Measurements from ENCODE around the gene INSR.

INSR gene

DNA sequence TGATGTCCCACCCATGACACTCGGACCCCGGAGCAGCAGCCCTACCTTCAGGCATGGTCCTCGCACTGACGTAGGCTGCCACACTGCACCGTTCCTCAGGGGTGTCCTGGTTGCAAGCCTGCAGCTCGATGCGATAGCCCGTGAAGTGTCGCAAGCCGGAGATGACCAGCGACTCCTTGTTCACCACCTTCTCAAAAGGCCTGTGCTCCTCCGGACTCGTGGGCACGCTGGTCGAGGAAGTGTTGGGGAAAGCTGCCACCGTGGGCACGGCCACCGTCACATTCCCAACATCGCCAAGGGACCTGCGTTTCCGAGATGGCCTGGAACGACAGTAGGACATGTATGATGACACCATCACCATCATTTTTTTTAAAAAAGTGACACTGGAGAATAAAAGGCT lies 151.4 kb downstream of the INSR start:
- no peak for DNase-seq (ENCODE audit: low read depth in 2 of 2)

DNA sequence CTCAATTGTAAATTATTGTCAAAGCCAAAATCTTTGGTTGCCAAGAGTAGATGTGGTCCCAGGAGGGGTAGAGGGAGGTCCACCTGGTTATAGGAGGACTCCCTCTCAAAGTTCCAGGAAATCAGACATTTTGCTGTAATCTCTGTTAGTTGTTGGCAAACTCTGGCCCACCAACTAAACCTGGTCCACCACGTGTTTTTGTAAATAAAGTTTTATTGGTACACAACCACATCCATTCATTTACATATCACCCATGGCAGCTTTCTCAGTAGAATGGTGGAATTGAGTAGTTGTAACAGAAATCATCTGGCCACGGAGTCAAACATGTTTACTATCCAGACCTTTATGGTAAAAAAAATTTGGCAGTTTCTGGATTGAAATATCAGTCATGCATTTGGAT lies 154.1 kb downstream of the INSR start:
- no peak for DNase-seq (ENCODE audit: low read depth in 2 of 2)

DNA sequence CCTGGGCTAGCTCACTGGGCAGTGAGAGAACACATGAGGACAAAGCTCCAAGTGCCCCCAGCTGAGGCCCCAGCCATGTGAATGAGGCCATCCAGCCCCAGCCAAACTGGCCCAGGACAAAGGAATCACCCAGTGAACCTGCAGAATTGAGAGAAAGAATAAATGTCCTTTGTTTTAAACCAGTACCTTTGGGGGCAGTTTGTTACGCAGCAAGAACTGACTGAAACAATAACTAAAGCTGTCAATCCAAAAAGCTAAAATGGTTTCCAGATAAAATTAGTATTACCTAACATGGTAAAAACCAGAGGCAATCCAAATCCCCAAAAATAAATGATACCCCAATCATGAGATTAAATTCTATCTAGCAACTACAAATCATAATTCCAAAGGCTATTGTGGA lies 155.1 kb downstream of the INSR start:
- DNase-seq (ENCODE audit: low read depth in 2 of 2): no peak

DNA sequence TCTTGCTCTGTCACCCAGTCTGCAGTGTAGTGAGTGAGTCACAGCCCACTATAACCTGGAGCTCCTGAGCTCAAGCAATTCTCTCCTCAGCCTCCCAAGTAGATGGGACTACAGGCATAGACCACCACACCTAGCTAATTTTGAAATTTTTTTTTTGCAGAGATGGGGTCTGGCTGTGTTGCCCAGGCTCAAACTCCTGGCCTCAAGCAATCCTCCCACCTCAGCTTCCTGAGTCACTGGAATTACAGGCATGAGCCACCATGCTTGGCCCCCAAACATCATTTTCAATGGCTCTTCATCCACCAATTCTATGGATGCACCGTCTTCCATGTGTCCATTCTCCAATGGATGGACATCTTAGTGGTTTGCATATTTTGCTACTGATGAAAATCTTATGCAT lies 155.8 kb downstream of the INSR start:
- no peak for DNase-seq (ENCODE audit: low read depth in 2 of 2)

DNA sequence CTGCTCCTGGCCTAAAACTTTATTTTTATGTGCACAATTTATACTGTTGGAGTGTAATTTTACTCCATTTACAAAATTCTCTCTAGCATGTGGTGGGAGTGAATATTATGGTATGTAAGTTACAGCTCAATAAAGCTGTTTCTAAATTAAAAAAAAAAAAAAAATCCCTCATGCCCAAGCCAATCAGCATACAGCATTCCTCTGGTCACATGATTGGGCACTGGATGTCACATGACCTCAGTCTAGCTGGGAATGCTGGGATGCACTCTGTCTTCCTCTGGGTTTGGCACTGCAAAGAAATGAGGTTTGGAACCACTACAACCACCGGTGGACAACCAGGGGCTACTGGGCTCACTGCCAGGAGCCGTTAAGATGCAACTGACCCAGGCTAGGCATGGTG lies 157.1 kb downstream of the INSR start:
- no peak for DNase-seq (ENCODE audit: low read depth in 2 of 2)

DNA sequence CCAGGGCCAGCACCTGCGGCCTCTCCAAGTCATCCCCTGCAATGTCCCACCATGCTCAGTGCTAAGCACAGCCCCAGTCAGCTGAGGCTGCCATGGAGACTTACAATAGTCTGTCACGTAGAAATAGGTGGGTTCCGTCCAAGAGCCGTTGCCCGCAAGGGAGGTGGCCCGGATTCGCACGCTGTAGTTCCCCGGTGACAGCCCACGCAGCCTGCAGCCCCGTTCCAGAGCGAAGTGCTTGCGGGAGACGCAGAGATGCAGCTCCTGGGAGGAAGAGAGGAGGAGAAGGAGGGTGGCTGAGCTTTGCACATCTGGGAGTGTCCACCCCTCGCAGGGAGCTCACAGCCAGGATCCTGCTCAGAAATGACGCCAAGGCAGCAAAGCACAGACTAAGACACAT lies 162.2 kb downstream of the INSR start:
- no peak for DNase-seq (ENCODE audit: low read depth in 2 of 2)

DNA sequence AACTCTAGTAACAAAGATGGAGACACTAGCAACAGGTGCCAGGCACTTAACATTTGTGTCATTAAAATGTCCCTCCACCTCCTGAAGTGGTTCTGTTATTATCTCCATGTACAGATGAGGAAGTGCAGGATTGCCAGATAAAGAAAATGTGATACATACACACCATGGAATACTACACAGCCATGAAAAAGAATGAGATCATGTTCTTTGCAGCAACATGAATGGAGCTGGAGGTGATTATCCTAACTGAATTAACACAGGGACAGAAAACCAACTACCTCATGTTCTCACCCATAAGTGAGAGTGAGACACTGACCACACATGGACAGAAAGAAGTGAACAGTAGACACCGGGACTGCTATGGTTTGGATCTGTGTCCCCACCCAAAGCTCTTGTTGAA lies 164.2 kb downstream of the INSR start:
- no peak for DNase-seq (ENCODE audit: low read depth in 2 of 2)

DNA sequence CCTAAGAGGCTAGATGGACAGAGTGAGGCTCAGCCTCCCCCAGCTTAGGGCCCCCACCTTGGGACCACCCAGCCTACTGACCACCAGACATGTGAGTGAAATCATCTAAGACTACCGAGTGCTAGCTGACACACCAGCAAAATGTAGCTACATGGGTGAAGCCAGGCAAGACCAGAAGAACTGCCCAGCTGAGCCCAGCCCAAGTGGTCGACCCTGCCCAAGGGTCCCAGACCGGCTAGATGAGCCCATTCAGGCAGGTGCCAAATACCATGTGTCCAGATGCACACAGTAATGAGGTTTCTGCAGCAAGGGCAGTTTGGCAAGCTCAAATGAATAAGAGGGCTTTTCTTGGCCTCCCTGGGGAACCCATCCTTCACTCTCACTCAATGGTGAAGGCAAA lies 168.1 kb downstream of the INSR start:
- DNase-seq (ENCODE audit: low read depth in 2 of 2): no peak

DNA sequence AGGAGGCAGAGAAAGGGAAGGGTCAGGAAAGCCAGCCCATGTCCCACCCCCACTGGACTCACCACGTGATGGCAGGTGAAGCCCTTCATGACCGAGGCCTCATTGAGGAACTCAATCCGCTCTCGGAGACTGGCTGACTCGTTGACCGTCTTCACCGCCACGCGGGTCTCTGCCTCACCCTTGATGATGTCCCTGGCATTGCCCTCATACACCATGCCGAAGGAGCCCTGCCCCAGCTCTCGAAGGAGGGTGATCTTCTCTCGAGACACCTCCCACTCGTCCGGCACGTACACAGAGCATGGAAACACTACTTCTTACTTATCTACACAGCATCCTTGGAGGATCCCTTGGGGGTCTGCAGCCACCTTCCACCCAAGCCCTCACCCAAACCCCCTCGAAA lies 169.0 kb downstream of the INSR start:
- DNase-seq (ENCODE audit: low read depth in 2 of 2): no peak

DNA sequence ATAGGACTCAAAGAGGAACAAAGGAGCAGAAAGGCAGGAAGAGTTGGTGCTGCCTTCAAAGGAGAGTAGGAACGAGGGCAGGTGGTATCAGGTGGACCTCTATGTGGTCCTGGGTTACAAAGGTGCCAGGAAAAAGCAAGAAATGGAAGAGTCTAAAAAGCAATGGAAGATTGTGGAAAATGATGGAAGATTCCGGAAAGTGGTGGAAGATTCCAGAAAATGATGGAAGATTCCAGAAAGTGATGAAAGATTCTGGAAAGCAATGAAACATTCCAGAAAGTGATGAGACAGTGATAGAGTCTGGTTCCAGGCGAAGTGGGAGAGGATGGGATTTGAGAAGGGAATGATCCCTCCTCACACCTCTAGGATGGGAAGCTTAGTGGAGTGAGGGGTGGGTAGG lies 169.4 kb downstream of the INSR start:
- DNase-seq (ENCODE audit: low read depth in 2 of 2): no peak

DNA sequence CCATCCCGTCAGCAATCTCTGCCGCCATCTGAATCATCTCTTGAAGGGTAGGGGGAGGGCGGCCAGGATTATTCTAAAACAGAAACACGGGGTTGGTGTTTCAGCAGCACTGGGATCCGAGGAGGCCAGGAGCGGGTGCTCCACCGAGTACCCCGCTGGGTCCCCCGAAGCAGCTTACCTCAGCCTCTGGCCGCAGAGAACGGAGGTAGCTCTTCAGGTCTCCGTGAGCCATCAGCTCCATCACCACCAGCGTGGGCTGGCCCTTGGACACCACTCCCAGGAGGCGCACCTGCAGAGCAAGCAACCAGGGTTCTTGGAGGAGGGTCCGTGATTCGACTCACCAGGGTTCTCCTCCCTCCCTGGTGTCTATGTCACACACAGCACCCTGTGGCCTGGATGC lies 171.5 kb downstream of the INSR start:
- DNase-seq (ENCODE audit: low read depth in 2 of 2): no peak

DNA sequence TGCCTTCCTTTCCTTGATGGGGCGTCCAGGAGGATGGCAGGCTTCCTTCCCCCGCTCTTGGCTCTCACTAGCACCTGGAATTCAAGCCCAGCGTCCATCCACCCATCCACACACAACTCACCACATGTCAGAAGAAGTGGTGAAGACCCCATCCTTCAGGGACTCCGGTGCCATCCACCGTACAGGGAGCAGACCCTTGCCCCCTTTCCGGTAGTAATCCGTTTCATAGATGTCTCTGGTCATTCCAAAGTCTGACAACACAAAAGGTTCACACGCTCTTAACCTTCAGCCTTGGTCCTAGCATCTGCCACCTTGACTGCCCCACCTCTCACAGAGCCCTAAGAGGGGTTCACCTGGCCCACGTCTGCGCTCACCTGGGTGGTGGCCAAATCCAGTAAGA lies 173.7 kb downstream of the INSR start:
- no peak for DNase-seq (ENCODE audit: low read depth in 2 of 2)

DNA sequence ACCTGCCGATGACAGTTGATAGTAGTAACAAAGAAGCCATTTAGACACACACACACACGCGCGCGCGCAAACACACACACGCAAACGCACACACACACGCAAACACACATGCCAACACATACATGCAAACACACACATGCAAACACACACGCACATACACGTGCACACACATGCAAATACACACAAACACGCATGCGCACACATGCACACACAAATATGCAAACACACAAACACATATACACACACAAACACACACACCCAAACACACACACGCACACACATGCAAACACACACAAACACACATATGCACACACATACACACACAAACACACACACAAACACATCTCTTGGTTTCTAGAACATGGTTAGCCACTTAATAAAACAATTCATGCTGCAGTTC lies 174.6 kb downstream of the INSR start:
- DNase-seq (ENCODE audit: low read depth in 2 of 2): no peak

DNA sequence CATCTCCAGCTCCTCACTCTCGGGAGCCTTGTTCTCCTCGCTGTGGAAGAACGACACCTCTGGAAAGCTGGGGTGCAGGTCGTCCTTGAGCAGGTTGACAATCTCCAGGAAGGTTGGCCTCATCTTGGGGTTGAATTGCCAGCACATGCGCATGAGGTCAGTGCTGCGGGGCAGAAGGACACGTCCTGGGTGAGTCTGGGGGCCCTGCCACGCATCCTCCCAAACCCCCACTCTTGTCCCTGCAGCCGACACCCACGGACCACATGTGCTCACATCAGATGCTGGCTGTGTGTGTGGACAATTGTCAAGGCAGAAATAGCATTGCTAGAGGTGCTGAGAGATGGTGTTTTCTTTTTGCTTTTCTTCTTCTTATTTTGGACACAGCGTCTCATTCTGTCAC lies 177.0 kb downstream of the INSR start:
- DNase-seq (ENCODE audit: low read depth in 2 of 2): no peak

DNA sequence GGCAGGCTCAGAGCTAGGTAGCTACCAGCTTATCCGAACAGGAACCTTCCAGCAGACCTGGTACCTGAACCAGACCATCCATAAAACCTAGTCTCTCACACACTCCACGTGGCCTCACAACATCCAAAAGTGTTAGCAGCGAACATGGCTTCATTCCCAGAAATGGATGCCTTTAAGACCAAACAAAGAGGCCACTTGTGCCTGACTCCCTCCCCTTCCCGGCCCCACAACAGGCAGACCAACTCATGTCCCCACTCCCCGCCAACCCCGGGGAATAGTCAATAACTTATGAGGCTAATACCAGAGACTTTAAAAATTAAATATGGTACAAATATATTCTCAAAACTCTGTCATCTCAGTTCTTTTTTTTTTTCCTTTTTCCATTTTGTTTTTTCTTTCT lies 178.5 kb downstream of the INSR start:
- DNase-seq (ENCODE audit: low read depth in 2 of 2): no peak

DNA sequence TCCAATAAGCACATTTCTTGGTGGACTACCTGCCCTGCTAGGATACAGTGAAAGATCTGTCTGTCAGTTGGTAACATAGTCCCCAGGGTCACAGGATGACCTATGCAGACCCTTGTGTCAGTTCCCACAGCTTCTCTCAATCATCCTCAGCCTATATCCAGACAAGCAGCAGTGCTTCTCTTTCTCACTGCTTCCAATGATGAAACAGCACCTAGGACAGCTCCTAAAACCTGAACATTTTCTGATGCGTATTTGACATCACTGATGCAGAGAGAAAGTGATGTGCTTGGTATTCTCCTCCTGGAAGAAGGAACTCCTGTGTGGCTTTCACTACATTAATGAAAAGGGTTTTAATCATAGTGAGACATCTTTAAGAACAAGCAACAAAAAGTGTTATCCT lies 181.0 kb downstream of the INSR start:
- DNase-seq (ENCODE audit: low read depth in 2 of 2): no peak

DNA sequence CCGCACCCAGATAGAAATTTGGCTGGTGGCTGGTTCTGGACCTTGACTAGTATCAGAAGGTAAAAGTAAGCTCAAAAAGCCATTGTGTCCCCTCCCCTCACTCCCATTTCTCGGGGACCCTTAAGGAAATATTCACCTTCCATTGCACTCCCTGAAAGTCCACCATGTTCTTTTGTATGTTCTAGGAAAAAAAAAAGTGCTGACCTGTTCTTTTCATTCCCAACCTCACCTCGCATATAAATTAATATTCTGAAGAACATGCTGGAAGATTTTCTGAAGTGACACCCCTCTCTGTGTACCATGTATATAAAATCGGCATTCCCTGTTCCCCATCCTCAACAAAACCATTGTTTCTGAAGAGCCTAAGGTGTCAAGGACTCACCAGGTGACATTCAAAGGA lies 181.5 kb downstream of the INSR start:
- DNase-seq (ENCODE audit: low read depth in 2 of 2): no peak

DNA sequence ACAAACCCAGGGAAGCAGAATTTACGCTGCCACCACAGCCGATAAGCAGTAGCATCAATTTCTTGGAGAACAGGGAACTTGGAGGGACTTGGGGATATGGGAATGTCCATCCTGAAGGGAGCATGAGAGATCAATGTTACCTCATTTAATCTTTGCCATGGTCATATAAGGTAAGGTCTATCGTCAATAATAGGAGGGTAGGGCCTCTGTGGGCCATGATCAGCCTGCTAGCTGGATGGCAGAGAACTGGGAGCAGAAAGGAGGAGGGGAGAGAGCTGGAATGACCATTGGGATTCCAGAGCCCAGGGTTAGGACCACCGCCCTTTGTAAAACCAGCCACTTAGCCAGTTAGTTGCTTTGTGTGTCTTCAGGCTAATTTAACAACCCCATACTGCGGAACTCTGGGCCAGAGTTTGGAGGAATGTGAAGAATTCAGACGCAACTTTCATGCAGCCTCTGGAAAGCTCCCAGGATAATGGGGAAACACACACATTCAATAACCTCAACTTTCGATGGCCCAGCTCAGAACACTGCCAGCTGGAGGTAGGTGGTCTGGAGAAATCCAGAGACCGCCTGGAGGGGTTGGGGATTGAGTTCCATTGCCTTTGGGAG lies 184.4 kb downstream of the INSR start:
- no peak for DNase-seq (ENCODE audit: low read depth in 2 of 2)

DNA sequence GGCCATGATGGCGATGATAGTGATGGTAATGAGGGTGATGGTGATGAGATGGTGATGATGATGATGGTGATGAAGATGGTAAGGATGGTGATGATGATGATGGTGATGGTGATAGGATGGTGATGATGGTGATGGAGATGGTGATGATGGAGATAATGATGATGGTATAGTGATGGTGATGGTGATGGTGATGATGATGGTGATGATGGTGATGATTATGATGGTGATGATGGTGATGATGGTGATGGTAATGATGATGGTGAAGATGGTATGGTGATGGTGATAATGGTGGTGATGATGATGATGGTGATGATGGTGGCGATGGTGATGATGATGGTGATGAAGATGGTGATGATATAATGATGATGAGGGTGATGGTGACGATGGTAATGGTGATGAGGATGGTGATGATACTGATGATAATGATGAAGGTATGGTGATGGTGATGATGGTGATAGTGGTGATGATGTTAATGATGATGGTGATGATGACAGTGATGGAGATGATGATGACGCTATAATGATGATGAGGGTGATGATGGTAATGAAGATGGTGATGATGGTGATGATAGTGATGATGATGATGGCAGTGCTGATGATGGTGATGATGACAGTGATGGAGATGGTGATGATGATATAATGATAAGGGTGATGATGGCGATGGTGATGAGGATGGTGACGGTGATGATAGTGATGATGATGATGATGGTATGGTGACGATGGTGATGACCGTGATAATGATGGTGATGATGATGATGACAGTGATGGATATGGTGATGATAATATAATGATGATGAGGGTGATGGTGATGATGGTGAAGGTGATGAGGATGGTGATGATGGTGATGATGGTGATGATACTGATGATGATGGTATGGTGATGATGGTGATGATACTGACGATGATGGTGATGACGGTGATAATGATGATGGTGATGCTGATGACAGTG lies 187.2 kb downstream of the INSR start:
- no peak for DNase-seq (ENCODE audit: low read depth in 2 of 2)

DNA sequence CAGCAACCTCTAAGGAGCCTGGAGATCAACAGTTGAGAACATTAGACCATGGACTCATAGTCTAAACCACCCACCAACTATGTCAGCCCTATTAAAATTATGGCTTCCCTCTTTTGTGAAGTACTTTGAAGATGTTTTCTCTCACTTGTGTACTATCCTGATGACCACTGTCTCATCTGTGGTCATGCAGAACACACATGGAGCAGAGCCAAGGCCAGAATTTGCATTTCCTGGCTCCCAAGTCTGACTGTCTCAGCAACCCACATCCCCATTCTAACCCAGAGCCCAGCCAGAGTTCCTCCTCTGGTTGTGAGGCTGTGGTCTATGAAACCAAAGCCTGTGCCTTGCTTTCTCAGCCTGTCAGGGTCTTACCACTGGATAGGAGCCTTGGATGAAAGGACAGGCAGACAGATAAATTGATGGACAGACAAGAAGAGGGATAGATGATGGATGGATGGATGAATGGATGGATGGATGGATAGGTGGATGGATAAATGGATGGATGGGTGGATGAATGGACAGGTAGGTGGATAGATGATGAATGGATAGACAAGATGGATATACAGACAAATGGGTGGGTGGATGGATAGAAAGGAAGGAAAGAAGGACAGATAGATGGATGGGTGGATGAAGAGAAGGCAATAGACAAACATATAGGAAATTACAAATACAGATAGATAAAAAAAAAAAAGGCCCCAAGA lies 189.3 kb downstream of the INSR start:
- DNase-seq (ENCODE audit: low read depth in 2 of 2): no peak

DNA sequence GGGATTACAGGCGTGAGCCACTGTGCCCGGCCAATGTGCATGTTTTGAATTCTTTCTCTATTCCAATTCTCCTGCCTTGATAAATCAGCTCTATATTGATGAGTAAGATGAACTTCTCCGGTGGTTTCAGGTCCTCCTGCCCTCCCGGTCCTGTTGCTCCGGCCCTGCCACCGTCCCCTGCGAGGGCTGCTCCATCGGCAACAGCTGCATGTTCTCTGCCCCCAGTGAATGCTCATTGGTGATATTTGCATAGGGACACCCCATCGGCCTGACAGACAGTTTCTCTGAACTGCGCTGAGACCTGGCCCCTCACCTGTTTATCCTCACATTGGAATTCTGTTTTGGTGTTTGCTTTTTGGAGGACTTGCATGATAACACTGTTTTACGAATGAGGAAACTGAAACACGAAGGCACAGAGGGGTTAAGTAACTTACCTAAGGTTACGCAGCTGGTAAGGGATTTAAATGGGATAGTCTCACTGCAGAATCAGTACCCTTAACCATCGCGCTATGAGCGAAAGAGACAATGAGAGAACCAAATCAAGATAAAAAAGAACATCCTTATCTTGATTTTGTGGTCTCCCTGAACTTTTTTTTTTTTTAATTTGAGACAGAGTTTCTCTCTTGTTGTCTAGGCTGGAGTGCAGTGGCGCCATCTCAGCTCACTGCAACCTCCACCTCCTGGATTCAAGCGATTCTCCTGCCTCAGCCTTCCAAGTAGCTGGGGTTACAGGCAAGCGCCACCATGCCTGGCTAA lies 192.5 kb downstream of the INSR start:
- no peak for DNase-seq (ENCODE audit: low read depth in 2 of 2)

DNA sequence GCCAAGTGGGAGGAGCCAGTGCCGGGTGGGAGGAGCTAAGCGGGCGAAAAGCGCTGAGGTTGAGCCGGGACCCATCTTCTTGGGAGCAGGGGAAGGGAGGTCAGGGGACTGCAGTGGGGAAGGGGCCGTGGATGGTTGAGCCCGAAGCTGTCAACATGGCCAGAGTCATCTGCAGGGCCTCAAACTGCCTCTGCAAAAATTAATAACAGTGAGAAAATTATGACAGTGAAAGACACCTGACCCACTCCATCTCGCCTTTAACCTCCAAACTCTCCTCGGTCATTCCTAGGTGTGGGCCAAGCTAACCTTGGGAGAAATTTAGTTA lies 194.7 kb downstream of the INSR start:
- peak in 1 of 2 donors; percentile 82 for DNase-seq (ENCODE audit: low read depth in 2 of 2)
